ENCODE measurements around the gene SPATA13.

DNA sequence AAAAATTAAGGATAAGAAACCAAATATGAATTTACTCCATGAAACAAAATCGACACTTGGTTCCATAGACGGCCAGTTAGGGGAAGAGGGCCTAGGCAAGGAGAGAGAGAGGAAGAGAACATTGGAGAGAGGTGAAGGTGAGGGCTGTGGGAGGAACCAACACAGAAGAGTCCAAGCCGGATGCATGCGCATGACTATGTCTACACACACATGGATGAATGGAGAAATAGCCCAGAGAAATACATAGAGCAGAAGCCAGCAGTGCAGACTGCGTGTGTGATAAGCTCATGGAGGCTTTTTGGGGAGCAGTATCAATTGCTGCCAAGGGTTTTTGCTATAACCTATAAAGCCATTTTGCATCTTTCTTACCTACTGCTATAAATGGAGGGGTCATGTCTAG is 81.6 kb downstream of the SPATA13 start:
- TF ChIP-seq, protein P1, sequence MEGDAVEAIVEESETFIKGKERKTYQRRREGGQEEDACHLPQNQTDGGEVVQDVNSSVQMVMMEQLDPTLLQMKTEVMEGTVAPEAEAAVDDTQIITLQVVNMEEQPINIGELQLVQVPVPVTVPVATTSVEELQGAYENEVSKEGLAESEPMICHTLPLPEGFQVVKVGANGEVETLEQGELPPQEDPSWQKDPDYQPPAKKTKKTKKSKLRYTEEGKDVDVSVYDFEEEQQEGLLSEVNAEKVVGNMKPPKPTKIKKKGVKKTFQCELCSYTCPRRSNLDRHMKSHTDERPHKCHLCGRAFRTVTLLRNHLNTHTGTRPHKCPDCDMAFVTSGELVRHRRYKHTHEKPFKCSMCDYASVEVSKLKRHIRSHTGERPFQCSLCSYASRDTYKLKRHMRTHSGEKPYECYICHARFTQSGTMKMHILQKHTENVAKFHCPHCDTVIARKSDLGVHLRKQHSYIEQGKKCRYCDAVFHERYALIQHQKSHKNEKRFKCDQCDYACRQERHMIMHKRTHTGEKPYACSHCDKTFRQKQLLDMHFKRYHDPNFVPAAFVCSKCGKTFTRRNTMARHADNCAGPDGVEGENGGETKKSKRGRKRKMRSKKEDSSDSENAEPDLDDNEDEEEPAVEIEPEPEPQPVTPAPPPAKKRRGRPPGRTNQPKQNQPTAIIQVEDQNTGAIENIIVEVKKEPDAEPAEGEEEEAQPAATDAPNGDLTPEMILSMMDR (IDR thresholded peaks at IDR 0.05) = no peak
- TF ChIP-seq POLR2A (IDR thresholded peaks at IDR 0.05) = no peak

All from uterus (tissue), 2 donors.